Subcutaneous abdominal adipose tissue (tissue), 5 donors: Measurements from ENCODE around the gene MAPKBP1.

Experiments used
- H3K27ac ChIP-seq: one replicate; pipeline ENCODE4 v1.7.0; 2013; ENCODE audit warnings: low read depth, mild to moderate bottlenecking, inconsistent platforms, low read length, moderate library complexity
- H3K27me3 ChIP-seq, 5 donors: one replicate each; pipeline ENCODE4 v1.7.0; 2013; ENCODE audit warnings: low read length in 5 of 5, inconsistent platforms in 1 of 5; ENCODE audit not compliant: control insufficient read depth in 5 of 5, insufficient read depth in 4 of 5
- H3K36me3 ChIP-seq, 5 donors: one replicate each; pipeline ENCODE4 v1.7.0; 2013; ENCODE audit warnings: low read length in 5 of 5; ENCODE audit not compliant: control insufficient read depth in 5 of 5, insufficient read depth in 5 of 5
- H3K4me1 ChIP-seq, 5 donors: one replicate each; pipeline ENCODE4 v1.7.0; 2013; ENCODE audit warnings: low read length in 5 of 5, mild to moderate bottlenecking in 3 of 5, moderate library complexity in 1 of 5; ENCODE audit not compliant: control insufficient read depth in 5 of 5, insufficient read depth in 5 of 5
- H3K4me3 ChIP-seq, 5 donors: one replicate each; pipeline ENCODE4 v1.7.0; 2013; ENCODE audit warnings: low read length in 5 of 5, low read depth in 1 of 5
- H3K9ac ChIP-seq, 5 donors: one replicate each; pipeline ENCODE4 v1.7.0; 2013; ENCODE audit warnings: low read length in 5 of 5, mild to moderate bottlenecking in 4 of 5, moderate library complexity in 3 of 5
- H3K9me3 ChIP-seq, 5 donors: one replicate each; pipeline ENCODE4 v1.7.0; 2013; ENCODE audit warnings: low read length in 5 of 5; ENCODE audit not compliant: control insufficient read depth in 5 of 5
- donor health status: healthy.
- donor health status: healthy.
- donor health status: healthy.
- donor health status: healthy.
- donor health status: healthy.

Gene MAPKBP1

DNA sequence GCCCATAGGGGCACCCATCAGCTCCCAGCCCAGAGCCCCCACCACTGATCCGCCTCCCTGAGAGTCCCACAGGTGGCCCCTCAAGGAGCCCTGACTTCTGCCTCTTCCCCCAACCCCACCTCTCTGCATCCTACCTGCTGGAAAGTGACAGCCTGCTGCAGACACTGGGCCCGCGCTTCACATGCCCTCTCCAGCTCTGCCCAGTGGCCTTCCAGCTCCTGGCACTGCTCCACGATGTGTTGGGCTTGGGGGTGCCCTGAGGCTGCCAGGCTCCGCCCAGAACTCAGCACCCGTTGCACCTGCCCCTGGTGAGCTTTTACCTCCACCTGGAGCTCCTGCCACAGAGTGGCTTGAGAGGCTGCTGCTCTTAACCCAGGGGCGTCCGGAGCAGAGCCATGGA lies 99.4 kb downstream of the MAPKBP1 start:
- no peak overlapping the region for H3K4me3 ChIP-seq
- no peaks in the 10 kb centered on the region for H3K27me3 ChIP-seq
- H3K27ac ChIP-seq: no peak overlapping the region
- H3K9ac ChIP-seq: no peak overlapping the region
- no peaks in the 10 kb centered on the region for H3K36me3 ChIP-seq
- H3K4me1 ChIP-seq: peaks cover 2 to 37% (median 29%) of the 10 kb centered on the region in 5 donors
- H3K9me3 ChIP-seq: no peaks in the 10 kb centered on the region

GRCh38 chr15:41874736-41875135 lies 100.5 kb downstream of the MAPKBP1 start:
- Histone ChIP-seq H3K27ac (no peak overlapping the region), H3K9me3 (no peaks in the 10 kb centered on the region), H3K27me3 (peaks cover 0 to 4% (median 0%) of the 10 kb centered on the region in 5 donors), H3K4me3 (no peak overlapping the region), H3K9ac (no peak overlapping the region), H3K4me1 (peaks cover 2 to 29% (median 24%) of the 10 kb centered on the region in 5 donors), H3K36me3 (no peaks in the 10 kb centered on the region)

- Histone ChIP-seq H3K4me3 (no peak overlapping the region), H3K36me3 (no peaks in the 10 kb centered on the region), H3K27me3 (peaks cover 0 to 6% (median 0%) of the 10 kb centered on the region in 5 donors), H3K9ac (no peak overlapping the region), H3K4me1 (peaks cover 0 to 17% (median 11%) of the 10 kb centered on the region in 5 donors), H3K9me3 (no peaks in the 10 kb centered on the region), H3K27ac (no peak overlapping the region)
Measured at GRCh38 chr15:41876007-41876406, 101.7 kb downstream of the MAPKBP1 start.

- H3K27me3 ChIP-seq: peaks cover 0 to 7% (median 5%) of the 10 kb centered on the region in 5 donors
- no peak overlapping the region for H3K9ac ChIP-seq
- peaks cover 0 to 17% (median 12%) of the 10 kb centered on the region in 5 donors for H3K4me1 ChIP-seq
- H3K9me3 ChIP-seq: no peaks in the 10 kb centered on the region
- H3K27ac ChIP-seq: no peak overlapping the region
- no peak overlapping the region for H3K4me3 ChIP-seq
- H3K36me3 ChIP-seq: no peaks in the 10 kb centered on the region
Measured at GRCh38 chr15:41876689-41877088, 102.4 kb downstream of the MAPKBP1 start.
